GM18505 (cell line): Measurements from ENCODE around the gene HYAL1.

Experiments
- ATAC-seq: cut with Tn5 transposase; IDR thresholded peaks from one replicate; pipeline ENCODE4 v1.9.1; 2021; ENCODE audit not compliant: unreplicated experiment
- POLR2A ChIP-seq: IDR thresholded peaks from 4 replicates; pipeline ENCODE4 v1.6.1; 2011; ENCODE audit warnings: borderline replicate concordance; ENCODE audit not compliant: insufficient read depth, insufficient read length; ENCODE audit errors: extremely low read depth

Gene HYAL1

GRCh38 chr3:50303013-50303815, at the start of gene HYAL1:
HYAL1 (minus strand) TSS chr3:50303574; CDS start chr3:50302956, 618 bp downstream.
- no peak for TF ChIP-seq POLR2A
- no peak for ATAC-seq

GRCh38 chr3:50352781-50353180, 49.4 kb upstream of the HYAL1 start:
- no peak for ATAC-seq
- TF ChIP-seq POLR2A = no peak

GRCh38 chr3:50351323-50351697, 47.9 kb upstream of the HYAL1 start:
- TF ChIP-seq POLR2A = no peak
- ATAC-seq = no peak

GRCh38 chr3:50350527-50351322, 47.4 kb upstream of the HYAL1 start, which contains the start of the genes CYB561D2 and NPRL2:
CYB561D2 (plus strand) TSS chr3:50350862; CDS start chr3:50351434, 572 bp downstream.
NPRL2 (minus strand) TSS chr3:50350775; CDS start chr3:50350652, 123 bp downstream.
- peak; percentile 78 for ATAC-seq
- TF ChIP-seq POLR2A = peak; percentile 95

GRCh38 chr3:50350213-50350526, 46.8 kb upstream of the HYAL1 start:
- no peak for TF ChIP-seq POLR2A
- ATAC-seq = no peak

GRCh38 chr3:50347187-50347813, 43.9 kb upstream of the HYAL1 start:
- no peak for TF ChIP-seq POLR2A
- no peak for ATAC-seq

GRCh38 chr3:50345586-50346234, 42.3 kb upstream of the HYAL1 start, which contains the start of gene ZMYND10:
ZMYND10 (minus strand) TSS chr3:50345732; CDS start chr3:50345579, 153 bp downstream.
- no peak for ATAC-seq

GRCh38 chr3:50345008-50345407, 41.6 kb upstream of the HYAL1 start:
- no peak for TF ChIP-seq POLR2A

More at GRCh38 chr3:50345586-50346234, 42.3 kb upstream of the HYAL1 start, which contains the start of gene ZMYND10:
- no peak for TF ChIP-seq POLR2A

GRCh38 chr3:50342813-50343633, 39.6 kb upstream of the HYAL1 start:
- ATAC-seq = no peak
- TF ChIP-seq POLR2A = no peak

More at GRCh38 chr3:50345008-50345407, 41.6 kb upstream of the HYAL1 start:
- ATAC-seq = no peak

GRCh38 chr3:50341996-50342650, 38.7 kb upstream of the HYAL1 start:
- TF ChIP-seq POLR2A = no peak

GRCh38 chr3:50341537-50341936, 38.2 kb upstream of the HYAL1 start:
- TF ChIP-seq POLR2A = no peak
- ATAC-seq = no peak

More at GRCh38 chr3:50341996-50342650, 38.7 kb upstream of the HYAL1 start:
- ATAC-seq = no peak
